Left lung (tissue), 10 donors: ENCODE measurements around the gene EXOSC9. TPM values are rescaled to one million over a fixed set of nuclear protein-coding genes. Genes with fewer than 3 reads are reported as not detected.

Experiments used
- ATAC-seq: fragments of 200-7000 bp; cut with Tn5 transposase; one replicate; pipeline ENCODE4 v1.9.1; 2020; ENCODE audit warnings: moderate library complexity
- DNase-seq, 4 donors: peaks; one replicate each; pipeline ENCODE4 v3.0.0-alpha.2; 2013 to 2020
- H3K27ac ChIP-seq, 2 donors: fragments of 200-600 bp; sonication (generic) in 1 of 2; one replicate each; pipeline versions ENCODE4 v1.5.0 to v1.8.0; 2020 to 2021
- H3K27me3 ChIP-seq, 2 donors: fragments of 200-600 bp; sonication (generic) in 1 of 2; one replicate each; pipeline versions ENCODE4 v1.5.0 to v1.8.0; 2020 to 2021
- H3K36me3 ChIP-seq, 2 donors: fragments of 200-600 bp; sonication (generic) in 1 of 2; one replicate each; pipeline versions ENCODE4 v1.5.0 to v1.8.0; 2020 to 2021
- H3K4me1 ChIP-seq, 2 donors: fragments of 200-600 bp; one replicate each; pipeline ENCODE4 v1.8.0; 2021
- H3K4me3 ChIP-seq, 2 donors: fragments of 200-600 bp; sonication (generic) in 1 of 2; one replicate each; pipeline versions ENCODE4 v1.5.0 to v1.8.0; 2020 to 2021; ENCODE audit warnings: mild to moderate bottlenecking in 1 of 2
- H3K9me3 ChIP-seq, 2 donors: fragments of 200-600 bp; sonication (generic) in 1 of 2; one replicate each; pipeline versions ENCODE4 v1.5.0 to v1.8.0; 2020 to 2021
- CTCF ChIP-seq, 2 donors: fragments of 200-600 bp; sonication (generic) in 1 of 2; IDR thresholded peaks; one replicate each; pipeline versions ENCODE4 v1.5.0 to v1.8.0; 2021; ENCODE audit warnings: antibody characterized with exemption in 2 of 2
- intact Hi-C, 2 donors: fragments of 100-400 bp; cut with DNase I; formaldehyde crosslinking; loops; one replicate each; pipeline versions ENCODE4 v1.11.2 to v1.14.2; 2022
- polyA plus RNA-seq, 6 donors: library from polyadenylated mRNA; unstranded; fragments of 120-200 nt; gene quantifications; one replicate each; pipeline ENCODE4 v1.2.1, GENCODE V29; 2013; ENCODE audit not compliant: insufficient read length in 6 of 6
- total RNA-seq, 2 donors: library from RNA; stranded (reverse); fragmentation: NEBNext Ultra II Directional; extraction: Animal tissue kit (Norgen Biotek cat#: 25700); gene quantifications; one replicate each; pipeline ENCODE4 v1.2.1, GENCODE V29; 2021
- donor health status: DM: no; HTN: yes; CAD: no.
- donor health status: DM: no; HTN: no; CAD: no.

The EXOSC9 gene
- total and polyA plus RNA-seq, 8 donors, result 13.5 to 63.9 (median 57.2) TPM

DNA sequence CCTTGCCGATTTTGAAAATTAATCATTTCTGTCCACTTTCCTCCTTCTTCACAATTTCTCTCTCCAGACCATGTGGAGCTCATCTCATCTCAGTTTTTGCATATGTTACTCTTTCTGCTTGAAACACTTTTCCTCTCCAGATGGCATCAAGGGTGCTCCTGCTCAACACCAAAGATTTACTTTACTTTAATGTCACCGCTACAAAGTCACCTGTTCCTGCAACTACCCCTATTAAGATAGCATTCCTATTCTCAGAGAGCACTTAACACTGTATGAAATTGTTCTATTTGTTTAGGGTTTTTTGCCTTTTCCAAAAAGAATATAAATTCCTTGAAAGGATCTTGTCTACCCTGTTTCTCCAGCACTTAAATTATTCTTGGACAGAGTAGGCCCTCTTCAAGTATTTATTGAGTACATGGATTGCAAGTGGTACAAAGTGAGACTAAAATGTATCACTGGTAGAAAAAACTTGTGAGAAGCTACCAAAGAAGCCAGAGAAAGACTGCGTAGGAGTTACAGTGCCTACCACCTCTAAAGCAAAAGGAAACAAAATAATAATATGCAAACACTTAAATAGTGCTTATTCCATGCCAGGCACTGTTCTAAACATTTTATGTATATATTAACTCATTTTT, 1.1 kb upstream of the EXOSC9 start:
- ATAC-seq (peak; percentile 64), DNase-seq (no peak)
- Histone ChIP-seq H3K4me1 (peaks cover 4 to 27% of the 10 kb centered on the region in 2 donors), H3K9me3 (no peaks in the 10 kb centered on the region), H3K27ac (peak overlapping the region; percentile 91 to 97), H3K4me3 (peak overlapping the region in 1 of 2 donors; percentile 88), H3K27me3 (no peaks in the 10 kb centered on the region), H3K36me3 (peaks cover 0 to 24% of the 10 kb centered on the region in 2 donors)
- no peak for TF ChIP-seq CTCF (IDR thresholded peaks at IDR 0.05)
- intact Hi-C loops, result no loop called here

GRCh38 chr4:121800638-121800960, 524 bp upstream of the EXOSC9 start:
- Histone ChIP-seq H3K27me3 (no peaks in the 10 kb centered on the region), H3K4me1 (peaks cover 4 to 27% of the 10 kb centered on the region in 2 donors), H3K27ac (peak overlapping the region; percentile 91 to 97), H3K4me3 (peak overlapping the region; percentile 86 to 88), H3K9me3 (no peaks in the 10 kb centered on the region), H3K36me3 (peaks cover 0 to 30% of the 10 kb centered on the region in 2 donors)
- DNase-seq (no peak), ATAC-seq (peak; percentile 45)
- no peak for TF ChIP-seq CTCF (IDR thresholded peaks at IDR 0.05)
- intact Hi-C loops, result no loop called here

GRCh38 chr4:121801715-121802075, 572 bp downstream of the EXOSC9 start:
- Histone ChIP-seq H3K9me3 (no peaks in the 10 kb centered on the region), H3K36me3 (peaks cover 0 to 41% of the 10 kb centered on the region in 2 donors), H3K4me3 (peak overlapping the region; percentile 86 to 88), H3K27me3 (no peaks in the 10 kb centered on the region), H3K27ac (peak overlapping the region in 1 of 2 donors; percentile 97), H3K4me1 (peaks cover 4 to 27% of the 10 kb centered on the region in 2 donors)
- ATAC-seq (no peak), DNase-seq (no peak)
- no peak for TF ChIP-seq CTCF (IDR thresholded peaks at IDR 0.05)
- intact Hi-C loops, result no loop called here

DNA sequence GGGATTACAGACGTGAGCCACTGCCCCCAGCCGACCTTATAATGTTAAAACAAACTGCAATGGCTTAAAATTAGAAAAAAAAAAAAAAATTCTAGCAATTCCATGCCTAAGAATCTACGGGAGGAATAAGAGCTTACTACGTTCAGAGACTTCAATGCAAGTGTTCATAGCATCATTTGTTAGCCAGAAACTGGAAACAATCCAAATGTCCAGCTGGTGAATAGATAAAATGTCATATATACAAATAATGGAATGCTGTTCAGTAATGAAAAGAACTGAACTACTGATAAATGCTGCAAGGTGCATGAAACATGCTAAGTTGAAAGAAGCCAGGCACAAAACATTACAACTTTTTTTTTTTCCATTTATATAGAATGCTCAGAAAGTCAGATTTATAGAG, 5.3 kb downstream of the EXOSC9 start:
- Histone ChIP-seq H3K27ac (no peak overlapping the region), H3K4me3 (no peak overlapping the region), H3K36me3 (peaks cover 0 to 89% of the 10 kb centered on the region in 2 donors), H3K4me1 (peaks cover 4 to 13% of the 10 kb centered on the region in 2 donors), H3K9me3 (no peaks in the 10 kb centered on the region), H3K27me3 (no peaks in the 10 kb centered on the region)
- DNase-seq (peak in 1 of 4 donors; percentile 15), ATAC-seq (no peak)
- no peak for TF ChIP-seq CTCF (IDR thresholded peaks at IDR 0.05)
- intact Hi-C loops, result no loop called here

GRCh38 chr4:121811122-121811521, 10.0 kb downstream of the EXOSC9 start:
- Histone ChIP-seq H3K9me3 (no peaks in the 10 kb centered on the region), H3K27me3 (no peaks in the 10 kb centered on the region), H3K4me1 (no peaks in the 10 kb centered on the region), H3K4me3 (no peak overlapping the region), H3K27ac (no peak overlapping the region), H3K36me3 (peaks cover 0 to 100% of the 10 kb centered on the region in 2 donors)
- intact Hi-C loops, result no loop called here
- TF ChIP-seq CTCF (IDR thresholded peaks at IDR 0.05), result no peak
- ATAC-seq (no peak), DNase-seq (no peak)
